ENCODE results near the gene POU2AF3.

GRCh38 chr11:111307472-111308108 lies 9.2 kb downstream of the POU2AF3 start:
- peak in 2 of 7 experiments; percentile 4 to 6 for TF ChIP-seq CTCF (IDR thresholded peaks at IDR 0.05)
- no peak for TF ChIP-seq POLR2A (IDR thresholded peaks at IDR 0.05)
